HEK293 (cell line): ENCODE measurements around the gene ANXA1.

Experiments used
- CTCF ChIA-PET: fragments of 350-600 bp; formaldehyde crosslinking; extraction: SDS; loops from one replicate; lab custom pipeline; 2021; ENCODE audit warnings: antibody characterized with exemption; lab: Yijun Ruan, JAX
- POLR2A ChIA-PET: fragments of 300-600 bp; formaldehyde crosslinking; extraction: SDS; loops from one replicate; lab custom pipeline; 2020; ENCODE audit warnings: antibody characterized with exemption, inconsistent platforms; lab: Yijun Ruan, JAX
- H3K27ac ChIP-seq: fragments of 200-500 bp; sonication (Bioruptor generic); 2 replicates; pipeline ENCODE4 v1.5.1; 2014; ENCODE audit warnings: low read depth, low read length, control low read depth, inconsistent platforms; ENCODE audit errors: extremely low read depth
- H3K36me3 ChIP-seq, 2 experiments: fragments of 200-500 bp in 1 of 2; sonication (Bioruptor generic) in 1 of 2; 1 replicate in 1 of 2; 2 replicates in 1 of 2; pipeline ENCODE4 v1.5.1; 2014 to 2017; ENCODE audit warnings: inconsistent platforms in 2 of 2, low read length in 2 of 2; ENCODE audit not compliant: control insufficient read depth in 2 of 2, insufficient read depth in 1 of 2
- H3K4me1 ChIP-seq: fragments of 200-500 bp; sonication (Bioruptor generic); 2 replicates; pipeline ENCODE4 v1.5.1; 2014; ENCODE audit warnings: mild to moderate bottlenecking, low read length, inconsistent platforms; ENCODE audit not compliant: control insufficient read depth, insufficient read depth
- H3K4me3 ChIP-seq: 2 replicates; pipeline ENCODE4 v1.5.1; 2011; ENCODE audit warnings: low read depth, mild to moderate bottlenecking, control low read depth, low read length, moderate library complexity
- H3K9me3 ChIP-seq: fragments of 200-500 bp; sonication (Bioruptor generic); 2 replicates; pipeline ENCODE4 v1.5.1; 2014; ENCODE audit warnings: low read depth, low read length, inconsistent platforms; ENCODE audit not compliant: control insufficient read depth, insufficient read depth
- PATZ1 ChIP-seq: fragments of 450-650 bp; formaldehyde crosslinking; IDR thresholded peaks from 2 replicates; pipeline ENCODE4 v1.5.1; 2016; ENCODE audit warnings: missing biosample characterization, missing genetic modification characterization
- PBX3 ChIP-seq: sonication (generic); formaldehyde crosslinking; IDR thresholded peaks from 2 replicates; pipeline ENCODE4 v1.8.1; 2022; ENCODE audit warnings: mild to moderate bottlenecking, moderate library complexity, missing genetic modification reagents
- SCRT2 ChIP-seq: fragments of 450-650 bp; formaldehyde crosslinking; IDR thresholded peaks from 2 replicates; pipeline ENCODE4 v1.5.1; 2016; ENCODE audit warnings: missing biosample characterization, missing genetic modification characterization
- TSHZ1 ChIP-seq: fragments of 450-650 bp; formaldehyde crosslinking; IDR thresholded peaks from 2 replicates; pipeline ENCODE4 v1.5.1; 2016; ENCODE audit warnings: missing biosample characterization, missing genetic modification characterization, borderline replicate concordance
- ZBTB48 ChIP-seq: fragments of 450-650 bp; formaldehyde crosslinking; IDR thresholded peaks from 2 replicates; pipeline ENCODE4 v1.5.1; 2016; ENCODE audit warnings: missing biosample characterization, missing genetic modification characterization
- ZEB2 ChIP-seq: fragments of 450-650 bp; formaldehyde crosslinking; IDR thresholded peaks from 2 replicates; pipeline ENCODE4 v1.5.1; 2016; ENCODE audit warnings: missing biosample characterization, missing genetic modification characterization
- ZFHX2 ChIP-seq: fragments of 450-650 bp; formaldehyde crosslinking; conservative IDR thresholded peaks from 2 replicates; pipeline ENCODE4 v1.5.1; 2016; ENCODE audit warnings: missing biosample characterization, missing genetic modification characterization
- ZNF16 ChIP-seq: fragments of 450-650 bp; formaldehyde crosslinking; IDR thresholded peaks from 2 replicates; pipeline ENCODE4 v1.5.1; 2016; ENCODE audit warnings: low read depth, missing biosample characterization, missing genetic modification characterization
- ZNF169 ChIP-seq: fragments of 450-650 bp; formaldehyde crosslinking; IDR thresholded peaks from 2 replicates; pipeline ENCODE4 v1.5.1; 2016; ENCODE audit warnings: missing biosample characterization, missing genetic modification characterization
- ZNF341 ChIP-seq: fragments of 450-650 bp; formaldehyde crosslinking; IDR thresholded peaks from 2 replicates; pipeline ENCODE4; 2016; ENCODE audit warnings: low read depth, missing biosample characterization, missing genetic modification characterization
- ZNF488 ChIP-seq: fragments of 450-650 bp; formaldehyde crosslinking; IDR thresholded peaks from 2 replicates; pipeline ENCODE4 v1.5.1; 2016; ENCODE audit warnings: missing biosample characterization, missing genetic modification characterization
- ZNF513 ChIP-seq: fragments of 450-650 bp; IDR thresholded peaks from 2 replicates; pipeline ENCODE4 v1.5.1; 2018; ENCODE audit warnings: missing biosample characterization, missing genetic modification characterization
- ZNF580 ChIP-seq: fragments of 450-650 bp; formaldehyde crosslinking; IDR thresholded peaks from 2 replicates; pipeline ENCODE4 v1.5.1; 2016; ENCODE audit warnings: missing biosample characterization, missing genetic modification characterization
- ZNF704 ChIP-seq: fragments of 450-650 bp; formaldehyde crosslinking; IDR thresholded peaks from 2 replicates; pipeline ENCODE4 v1.5.1; 2016; ENCODE audit warnings: missing biosample characterization, missing genetic modification characterization
- ZNF707 ChIP-seq: fragments of 450-650 bp; formaldehyde crosslinking; IDR thresholded peaks from 2 replicates; pipeline ENCODE4 v1.5.1; 2016; ENCODE audit warnings: missing biosample characterization, missing genetic modification characterization
- ZNF768 ChIP-seq: fragments of 450-650 bp; formaldehyde crosslinking; IDR thresholded peaks from 2 replicates; pipeline ENCODE4 v1.5.1; 2018; ENCODE audit warnings: missing biosample characterization, mild to moderate bottlenecking, missing genetic modification characterization

The ANXA1 gene

GRCh38 chr9:73183428-73183827, 31.8 kb downstream of the ANXA1 start:
- CTCF ChIA-PET: interaction anchor here (0.7 to 8.6 kb wide), 21 partner anchors 12 to 700 kb away, joined by 3 to 171 read pairs (median 4); no protein-coding TSS in a partner anchor
- Histone ChIP-seq H3K9me3 (no peaks in the 10 kb centered on the region), H3K27ac (no peak overlapping the region), H3K36me3 (no peaks in the 10 kb centered on the region), H3K4me1 (no peaks in the 10 kb centered on the region), H3K4me3 (no peak overlapping the region)
- POLR2A ChIA-PET: no interaction called here
- TF ChIP-seq TSHZ1: no peak
- TF ChIP-seq ZNF341 (tag by site-specific recombination): no peak
- TF ChIP-seq ZNF513 (tag by site-specific recombination): no peak
- no peak for TF ChIP-seq ZNF707
- no peak for TF ChIP-seq ZNF704 (tag by site-specific recombination)
- TF ChIP-seq ZNF169 (tag by site-specific recombination): no peak
- no peak for TF ChIP-seq ZBTB48 (tag by site-specific recombination)
- no peak for TF ChIP-seq ZFHX2 (tag by site-specific recombination)
- no peak for TF ChIP-seq ZNF768 (tag by site-specific recombination)
- no peak for TF ChIP-seq PBX3
- TF ChIP-seq PATZ1: no peak
- TF ChIP-seq ZNF16 (tag by site-specific recombination): no peak
- TF ChIP-seq ZNF488 (tag by site-specific recombination): no peak
- TF ChIP-seq SCRT2 (tag by site-specific recombination): no peak
- TF ChIP-seq ZNF580 (tag by site-specific recombination): no peak
- TF ChIP-seq ZEB2 (tag by site-specific recombination): no peak
